HuH-7.5 (cell line): Measurements from ENCODE around the gene SETDB2.
A peak's percentile ranks its signal among the peaks of the same experiment; 100 is the strongest.

ENCODE experiments used
- DNase-seq: peaks from one replicate; pipeline ENCODE4 v3.0.0; 2011; ENCODE audit warnings: low spot score

SETDB2 gene

GRCh38 chr13:49443704-49444523 lies at the start of gene SETDB2, which contains the start of gene CAB39L:
Gene SETDB2 (plus strand): TSS chr13:49444274. CDS start chr13:49451894, 7,620 bp downstream.
Gene CAB39L (minus strand): TSS chr13:49444064. CDS start chr13:49382910, 61,154 bp downstream.
- DNase-seq: peak; percentile 68

- no peak for DNase-seq
These were observed 48.6 kb upstream of the SETDB2 start for GRCh38 chr13:49395451-49395865.

GRCh38 chr13:49395878-49396380 lies 48.1 kb upstream of the SETDB2 start:
- no peak for DNase-seq

- DNase-seq: no peak
These were observed 44.1 kb upstream of the SETDB2 start for GRCh38 chr13:49399801-49400472.

- DNase-seq: peak; percentile 7
These were observed 43.1 kb upstream of the SETDB2 start for GRCh38 chr13:49400755-49401659.

GRCh38 chr13:49403996-49404702 lies 39.9 kb upstream of the SETDB2 start:
- no peak for DNase-seq

GRCh38 chr13:49404703-49405020 lies 39.4 kb upstream of the SETDB2 start:
- DNase-seq: no peak

- no peak for DNase-seq
These were observed 37.0 kb upstream of the SETDB2 start for GRCh38 chr13:49407068-49407467.

- no peak for DNase-seq
These were observed 36.1 kb upstream of the SETDB2 start for GRCh38 chr13:49407936-49408335.

GRCh38 chr13:49409008-49409407 lies 35.1 kb upstream of the SETDB2 start:
- DNase-seq: no peak

- no peak for DNase-seq
These were observed 34.1 kb upstream of the SETDB2 start for GRCh38 chr13:49410006-49410405.

GRCh38 chr13:49410477-49410876 lies 33.6 kb upstream of the SETDB2 start:
- no peak for DNase-seq

- DNase-seq: no peak
These were observed 32.7 kb upstream of the SETDB2 start for GRCh38 chr13:49411353-49411752.

GRCh38 chr13:49412749-49413148 lies 31.3 kb upstream of the SETDB2 start:
- DNase-seq: no peak

- DNase-seq: no peak
These were observed 26.9 kb upstream of the SETDB2 start for GRCh38 chr13:49417161-49417560.

- no peak for DNase-seq
These were observed 25.9 kb upstream of the SETDB2 start for GRCh38 chr13:49418206-49418605.

- no peak for DNase-seq
These were observed 24.8 kb upstream of the SETDB2 start for GRCh38 chr13:49419276-49419675.

GRCh38 chr13:49421391-49421790 lies 22.7 kb upstream of the SETDB2 start:
- DNase-seq: peak; percentile 18

- DNase-seq: no peak
These were observed 20.0 kb upstream of the SETDB2 start for GRCh38 chr13:49424011-49424560.

- no peak for DNase-seq
These were observed 15.9 kb upstream of the SETDB2 start for GRCh38 chr13:49428041-49428763.

- no peak for DNase-seq
These were observed 15.0 kb upstream of the SETDB2 start for GRCh38 chr13:49429121-49429520.
